T-helper 1 cell treated with Interleukin-12 subunit alpha and Interleukin-12 subunit beta and Interleukin-4 antibody, amounts not matched to agents 30 ng/mL and 1 ng/mL, for 36 hours (primary cell): ENCODE measurements around the gene UNC119. TPM values are rescaled to one million over a fixed set of nuclear protein-coding genes. Genes with fewer than 3 reads are reported as not detected.

ENCODE experiments used
- intact Hi-C: fragments of 100-400 bp; cut with micrococcal nuclease; formaldehyde crosslinking; loops from one replicate; pipeline ENCODE4 v1.15.1; 2024
- total RNA-seq: library from RNA; stranded (reverse); gene quantifications from 2 replicates; pipeline ENCODE4 v1.2.3, GENCODE V29; 2022

UNC119 gene
- total RNA-seq: 138 and 160 TPM in 2 replicates

- intact Hi-C loops: loop anchor here (1.0 to 5.0 kb wide), 5 partner anchors 19 to 1565 kb away; partner anchors contain the start of genes ALDOC, NSRP1, PIGS and TMEM97
These were observed at the start of gene UNC119 for GRCh38 chr17:28552176-28552999. Gene UNC119, minus strand, starts transcription at chr17:28552624. Its CDS starts 67 bp downstream, at chr17:28552557.

- intact Hi-C loops: loop anchor here (1.0 to 2.0 kb wide), 10 partner anchors 23 to 353 kb away; partner anchors contain the start of genes ALDOC, BLTP2, ERAL1 and PIGS
These were observed 47.1 kb upstream of the UNC119 start for GRCh38 chr17:28599311-28600184.

GRCh38 chr17:28598799-28599310, 46.4 kb upstream of the UNC119 start, which contains the start of gene SPAG5:
Gene SPAG5, minus strand, starts transcription at chr17:28599025. Its CDS starts 79 bp downstream, at chr17:28598946.
- intact Hi-C loops: loop anchor here (1.0 to 2.0 kb wide), 10 partner anchors 23 to 353 kb away; partner anchors contain the start of genes ALDOC, BLTP2, ERAL1 and PIGS

- intact Hi-C loops: loop anchor here (2.0 kb wide), 1 partner anchor 256 kb away; the partner anchor contains the start of gene ERAL1
These were observed 46.0 kb upstream of the UNC119 start for GRCh38 chr17:28598389-28598788.

- intact Hi-C loops: loop anchor here (2.0 kb wide), 1 partner anchor 257 kb away; the partner anchor contains the start of gene ERAL1
These were observed 45.4 kb upstream of the UNC119 start for GRCh38 chr17:28597606-28598383.

GRCh38 chr17:28592260-28592659, 39.8 kb upstream of the UNC119 start:
- intact Hi-C loops: no loop called here

- intact Hi-C loops: no loop called here
These were observed 33.4 kb upstream of the UNC119 start for GRCh38 chr17:28585851-28586250.

GRCh38 chr17:28584434-28584833, 32.0 kb upstream of the UNC119 start:
- intact Hi-C loops: no loop called here

GRCh38 chr17:28582513-28582912, 30.1 kb upstream of the UNC119 start:
- intact Hi-C loops: no loop called here

- intact Hi-C loops: no loop called here
These were observed 28.5 kb upstream of the UNC119 start for GRCh38 chr17:28580959-28581358.

- intact Hi-C loops: loop anchor here (10.0 kb wide), 3 partner anchors 205 to 775 kb away; partner anchors contain the start of genes NLK, NOS2, SARM1 and VTN
These were observed 27.1 kb upstream of the UNC119 start for GRCh38 chr17:28579526-28579925.

GRCh38 chr17:28578246-28579195, 26.1 kb upstream of the UNC119 start:
- intact Hi-C loops: loop anchor here (10.0 kb wide), 3 partner anchors 204 to 774 kb away; partner anchors contain the start of genes NLK, NOS2, SARM1 and VTN

- intact Hi-C loops: loop anchor here (2.0 to 10.0 kb wide), 6 partner anchors 67 to 773 kb away; partner anchors contain the start of genes BLTP2, NLK, NOS2 and PROCA1
These were observed 25.0 kb upstream of the UNC119 start for GRCh38 chr17:28577466-28577824.

- intact Hi-C loops: loop anchor here (1.0 to 10.0 kb wide), 8 partner anchors 22 to 772 kb away; partner anchors contain the start of genes BLTP2, NLK, NOS2 and PROCA1
These were observed 24.5 kb upstream of the UNC119 start, which contains the start of gene ALDOC for GRCh38 chr17:28576758-28577465. Gene ALDOC, minus strand, starts transcription at chr17:28576895. Its CDS starts 1,363 bp downstream, at chr17:28575532.

GRCh38 chr17:28576016-28576415, 23.6 kb upstream of the UNC119 start:
- intact Hi-C loops: loop anchor here (1.0 to 10.0 kb wide), 8 partner anchors 23 to 771 kb away; partner anchors contain the start of genes BLTP2, NLK, NOS2 and PROCA1

- intact Hi-C loops: loop anchor here (10.0 kb wide), 3 partner anchors 200 to 770 kb away; partner anchors contain the start of genes NLK, NOS2, SARM1 and VTN
These were observed 22.8 kb upstream of the UNC119 start for GRCh38 chr17:28575126-28575795.

- intact Hi-C loops: loop anchor here (10.0 kb wide), 3 partner anchors 200 to 770 kb away; partner anchors contain the start of genes NLK, NOS2, SARM1 and VTN
These were observed 22.1 kb upstream of the UNC119 start for GRCh38 chr17:28574526-28574925.
